Activated T-helper 1 cell treated with anti-CD3 and anti-CD28 coated beads, Interleukin-12 subunit alpha, Interleukin-12 subunit beta, Interleukin-2, Interleukin-4 antibody, amounts not matched to agents 30 ng/mL and 10 ng/mL and 1 ng/mL, durations not matched to agents 14 hours and 24 hours and 36 hours (primary cell): ENCODE results near the gene UNC5C. TPM values are rescaled to one million over a fixed set of nuclear protein-coding genes. Genes with fewer than 3 reads are reported as not detected.
"Not testable (repeated sequence)": the region's sequence is repeated elsewhere in the genome, so short reads cannot be mapped to it uniquely, and the experiment has no call there.

ENCODE experiments used
- DNase-seq: peaks from one replicate; pipeline ENCODE4 v3.0.0; 2021; ENCODE audit warnings: low spot score
- H3K27ac Mint-ChIP-seq: one replicate; pipeline ENCODE4 v1.8.0; 2021; ENCODE audit warnings: mild to moderate bottlenecking, mixed read lengths
- H3K27me3 Mint-ChIP-seq: one replicate; pipeline ENCODE4 v1.8.0; 2022; ENCODE audit warnings: mild to moderate bottlenecking, moderate library complexity, mixed read lengths; ENCODE audit not compliant: insufficient read depth
- H3K36me3 Mint-ChIP-seq: one replicate; pipeline ENCODE4 v1.8.0; 2021; ENCODE audit warnings: low read depth, mixed read lengths
- H3K4me1 Mint-ChIP-seq: one replicate; pipeline ENCODE4 v1.8.0; 2021; ENCODE audit warnings: low read depth, mixed read lengths
- H3K4me3 Mint-ChIP-seq: one replicate; pipeline ENCODE4 v1.8.0; 2021; ENCODE audit warnings: mild to moderate bottlenecking, moderate library complexity, mixed read lengths
- H3K9me3 Mint-ChIP-seq: one replicate; pipeline ENCODE4 v1.8.0; 2021; ENCODE audit warnings: mixed read lengths
- intact Hi-C: fragments of 100-400 bp; cut with micrococcal nuclease; formaldehyde crosslinking; loops from one replicate; pipeline ENCODE4 v1.15.1; 2024
- total RNA-seq: library from RNA; stranded (reverse); gene quantifications from 2 replicates; pipeline ENCODE4 v1.2.3, GENCODE V29; 2022

The UNC5C gene
- total RNA-seq, 1 donor from 2014 or later = not detected

- Mint-ChIP-seq H3K4me3 (no peak overlapping the region), H3K9me3 (peaks cover 4% of the 10 kb centered on the region), H3K4me1 (no peaks in the 10 kb centered on the region), H3K27me3 (peaks cover 3% of the 10 kb centered on the region), H3K27ac (no peak overlapping the region), H3K36me3 (no peaks in the 10 kb centered on the region)
- intact Hi-C loops = no loop called here
- DNase-seq = no peak
Measured at GRCh38 chr4:95181243-95181995, 367.4 kb downstream of the UNC5C start.

GRCh38 chr4:95180531-95181242, 368.1 kb downstream of the UNC5C start:
- no peak for DNase-seq
- Mint-ChIP-seq H3K36me3 (no peaks in the 10 kb centered on the region), H3K4me1 (no peaks in the 10 kb centered on the region), H3K4me3 (no peak overlapping the region), H3K27me3 (peaks cover 3% of the 10 kb centered on the region), H3K9me3 (peaks cover 4% of the 10 kb centered on the region), H3K27ac (no peak overlapping the region)
- intact Hi-C loops = no loop called here

GRCh38 chr4:95178938-95179337, 369.8 kb downstream of the UNC5C start:
- Mint-ChIP-seq H3K9me3 (peaks cover 4% of the 10 kb centered on the region), H3K36me3 (no peaks in the 10 kb centered on the region), H3K27me3 (peaks cover 3% of the 10 kb centered on the region), H3K4me1 (no peaks in the 10 kb centered on the region), H3K27ac (no peak overlapping the region), H3K4me3 (no peak overlapping the region)
- DNase-seq = no peak
- intact Hi-C loops = no loop called here

GRCh38 chr4:95171377-95171776, 377.4 kb downstream of the UNC5C start:
- intact Hi-C loops, H3K4me3 Mint-ChIP-seq, H3K4me1 Mint-ChIP-seq, H3K9me3 Mint-ChIP-seq, H3K27me3 Mint-ChIP-seq, DNase-seq, H3K36me3 Mint-ChIP-seq, H3K27ac Mint-ChIP-seq: not testable (repeated sequence)

GRCh38 chr4:95170176-95170575, 378.6 kb downstream of the UNC5C start:
- H3K36me3 Mint-ChIP-seq = no peaks in the 10 kb centered on the region
- no peaks in the 10 kb centered on the region for H3K27me3 Mint-ChIP-seq
- H3K4me3 Mint-ChIP-seq = no peak overlapping the region
- intact Hi-C loops = no loop called here
- no peaks in the 10 kb centered on the region for H3K4me1 Mint-ChIP-seq
- no peak overlapping the region for H3K27ac Mint-ChIP-seq
- no peaks in the 10 kb centered on the region for H3K9me3 Mint-ChIP-seq
- no peak for DNase-seq

GRCh38 chr4:95167805-95168204, 381.0 kb downstream of the UNC5C start:
- no peak for DNase-seq
- intact Hi-C loops = loop anchor here (2.0 kb wide), 1 partner anchor 867 kb away; no protein-coding TSS in a partner anchor
- Mint-ChIP-seq H3K27ac (no peak overlapping the region), H3K4me1 (no peaks in the 10 kb centered on the region), H3K4me3 (no peak overlapping the region), H3K36me3 (no peaks in the 10 kb centered on the region), H3K9me3 (no peaks in the 10 kb centered on the region), H3K27me3 (no peaks in the 10 kb centered on the region)

GRCh38 chr4:95165926-95166524, 382.7 kb downstream of the UNC5C start:
- Mint-ChIP-seq H3K4me1 (no peaks in the 10 kb centered on the region), H3K36me3 (no peaks in the 10 kb centered on the region), H3K4me3 (no peak overlapping the region), H3K9me3 (no peaks in the 10 kb centered on the region), H3K27ac (no peak overlapping the region), H3K27me3 (peaks cover 9% of the 10 kb centered on the region)
- DNase-seq = peak; percentile 12
- intact Hi-C loops = loop anchor here (2.0 kb wide), 1 partner anchor 869 kb away; no protein-coding TSS in a partner anchor

- Mint-ChIP-seq H3K4me1 (no peaks in the 10 kb centered on the region), H3K27me3 (peaks cover 26% of the 10 kb centered on the region), H3K9me3 (no peaks in the 10 kb centered on the region), H3K4me3 (no peak overlapping the region), H3K36me3 (no peaks in the 10 kb centered on the region), H3K27ac (no peak overlapping the region)
- intact Hi-C loops = no loop called here
- no peak for DNase-seq
Measured at GRCh38 chr4:95162867-95163266, 385.9 kb downstream of the UNC5C start.

GRCh38 chr4:95161781-95162469, 386.8 kb downstream of the UNC5C start:
- intact Hi-C loops = no loop called here
- Mint-ChIP-seq H3K4me3 (no peak overlapping the region), H3K27me3 (peaks cover 27% of the 10 kb centered on the region), H3K4me1 (no peaks in the 10 kb centered on the region), H3K9me3 (no peaks in the 10 kb centered on the region), H3K36me3 (no peaks in the 10 kb centered on the region), H3K27ac (no peak overlapping the region)
- no peak for DNase-seq

GRCh38 chr4:95159384-95159783, 389.4 kb downstream of the UNC5C start:
- intact Hi-C loops = loop anchor here (5.0 kb wide), 2 partner anchors 1193 to 1993 kb away; no protein-coding TSS in a partner anchor
- no peaks in the 10 kb centered on the region for H3K9me3 Mint-ChIP-seq
- no peak overlapping the region for H3K4me3 Mint-ChIP-seq
- DNase-seq = no peak
- peaks cover 30% of the 10 kb centered on the region for H3K27me3 Mint-ChIP-seq
- peaks cover 14% of the 10 kb centered on the region for H3K4me1 Mint-ChIP-seq
- H3K27ac Mint-ChIP-seq = no peak overlapping the region
- H3K36me3 Mint-ChIP-seq = no peaks in the 10 kb centered on the region

- H3K4me3 Mint-ChIP-seq = no peak overlapping the region
- intact Hi-C loops = loop anchor here (5.0 kb wide), 2 partner anchors 1194 to 1994 kb away; no protein-coding TSS in a partner anchor
- H3K36me3 Mint-ChIP-seq = no peaks in the 10 kb centered on the region
- H3K9me3 Mint-ChIP-seq = no peaks in the 10 kb centered on the region
- H3K27ac Mint-ChIP-seq = no peak overlapping the region
- no peak for DNase-seq
- H3K27me3 Mint-ChIP-seq = peaks cover 33% of the 10 kb centered on the region
- peaks cover 14% of the 10 kb centered on the region for H3K4me1 Mint-ChIP-seq
Measured at GRCh38 chr4:95158626-95159025, 390.1 kb downstream of the UNC5C start.

- H3K4me3 Mint-ChIP-seq = no peak overlapping the region
- no peaks in the 10 kb centered on the region for H3K9me3 Mint-ChIP-seq
- H3K27ac Mint-ChIP-seq = no peak overlapping the region
- no peaks in the 10 kb centered on the region for H3K36me3 Mint-ChIP-seq
- peaks cover 14% of the 10 kb centered on the region for H3K4me1 Mint-ChIP-seq
- no peak for DNase-seq
- H3K27me3 Mint-ChIP-seq = peaks cover 38% of the 10 kb centered on the region
- intact Hi-C loops = loop anchor here (5.0 kb wide), 2 partner anchors 1194 to 1994 kb away; no protein-coding TSS in a partner anchor
Measured at GRCh38 chr4:95158045-95158444, 390.7 kb downstream of the UNC5C start.
